HG02885 (cell line): ENCODE measurements around the gene OR2V1.

Experiments used
- ATAC-seq: cut with Tn5 transposase; IDR thresholded peaks from one replicate; pipeline ENCODE4 v1.9.1; 2021; ENCODE audit warnings: mild to moderate bottlenecking; ENCODE audit not compliant: unreplicated experiment, poor library complexity

Gene OR2V1

GRCh38 chr5:181084621-181085195 is 46.3 kb downstream of the OR2V1 start:
- ATAC-seq, result no peak

GRCh38 chr5:181081989-181082388 is 49.0 kb downstream of the OR2V1 start:
- no peak for ATAC-seq

GRCh38 chr5:181076920-181077319 is 54.0 kb downstream of the OR2V1 start:
- no peak for ATAC-seq
